Medulla oblongata (tissue), 1 donor: ENCODE results near the gene IFI27.
"Not testable (repeated sequence)": the region's sequence is repeated elsewhere in the genome, so short reads cannot be mapped to it uniquely, and the experiment has no call there.

Source experiments
- DNase-seq: peaks from one replicate; pipeline ENCODE4 v3.0.0-alpha.2; 2015; ENCODE audit errors: extremely low spot score

The IFI27 gene

GRCh38 chr14:94152676-94153075 is 42.1 kb downstream of the IFI27 start:
- DNase-seq = no peak

GRCh38 chr14:94153750-94154342 is 43.3 kb downstream of the IFI27 start:
- DNase-seq = no peak

GRCh38 chr14:94156143-94156542 is 45.6 kb downstream of the IFI27 start:
- not testable (repeated sequence) for DNase-seq

- DNase-seq = no peak
These were observed 46.7 kb downstream of the IFI27 start for GRCh38 chr14:94157197-94157596.

- DNase-seq = no peak
These were observed 47.8 kb downstream of the IFI27 start for GRCh38 chr14:94158239-94158883.

- DNase-seq = no peak
These were observed 50.5 kb downstream of the IFI27 start for GRCh38 chr14:94161058-94161457.

DNA sequence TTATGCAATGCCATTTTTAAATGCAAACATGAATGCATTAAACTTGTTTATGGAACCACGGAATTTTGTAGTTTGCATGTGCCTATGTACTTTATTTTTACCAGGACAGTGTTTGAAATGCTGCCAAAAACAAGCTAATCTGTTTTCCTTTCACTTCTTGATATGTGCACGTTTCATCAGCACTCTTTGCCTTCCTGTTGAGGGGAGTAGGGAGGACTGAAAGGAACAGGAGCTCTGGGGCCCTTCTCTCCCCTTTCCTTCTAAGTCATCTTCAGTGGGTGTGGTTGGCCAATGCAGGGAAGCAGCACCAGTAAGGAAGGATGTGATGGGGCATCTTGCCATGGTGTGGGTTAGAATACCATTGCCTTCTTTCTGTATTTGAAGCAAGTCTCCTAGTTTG is 51.4 kb downstream of the IFI27 start:
- no peak for DNase-seq

DNA sequence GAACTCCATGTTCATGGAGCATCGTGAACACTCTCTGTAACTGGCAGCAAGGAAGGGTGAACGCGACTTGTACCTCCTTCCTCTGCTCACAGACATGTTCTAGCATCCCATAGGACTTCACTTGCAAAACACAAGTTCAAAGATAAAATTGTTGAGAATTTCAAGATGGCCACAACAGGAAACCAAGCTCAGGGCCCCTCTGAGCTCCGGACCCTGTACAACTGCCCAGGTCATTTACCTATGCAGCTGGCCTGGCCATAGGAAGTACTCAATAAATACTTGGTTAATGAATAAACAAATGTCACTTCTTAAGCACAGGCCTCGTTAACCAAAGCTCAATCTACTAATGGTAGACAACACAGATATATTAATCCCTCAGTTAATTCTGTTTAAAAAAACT is 51.9 kb downstream of the IFI27 start:
- DNase-seq = no peak

GRCh38 chr14:94163796-94164195 is 53.3 kb downstream of the IFI27 start:
- no peak for DNase-seq

DNA sequence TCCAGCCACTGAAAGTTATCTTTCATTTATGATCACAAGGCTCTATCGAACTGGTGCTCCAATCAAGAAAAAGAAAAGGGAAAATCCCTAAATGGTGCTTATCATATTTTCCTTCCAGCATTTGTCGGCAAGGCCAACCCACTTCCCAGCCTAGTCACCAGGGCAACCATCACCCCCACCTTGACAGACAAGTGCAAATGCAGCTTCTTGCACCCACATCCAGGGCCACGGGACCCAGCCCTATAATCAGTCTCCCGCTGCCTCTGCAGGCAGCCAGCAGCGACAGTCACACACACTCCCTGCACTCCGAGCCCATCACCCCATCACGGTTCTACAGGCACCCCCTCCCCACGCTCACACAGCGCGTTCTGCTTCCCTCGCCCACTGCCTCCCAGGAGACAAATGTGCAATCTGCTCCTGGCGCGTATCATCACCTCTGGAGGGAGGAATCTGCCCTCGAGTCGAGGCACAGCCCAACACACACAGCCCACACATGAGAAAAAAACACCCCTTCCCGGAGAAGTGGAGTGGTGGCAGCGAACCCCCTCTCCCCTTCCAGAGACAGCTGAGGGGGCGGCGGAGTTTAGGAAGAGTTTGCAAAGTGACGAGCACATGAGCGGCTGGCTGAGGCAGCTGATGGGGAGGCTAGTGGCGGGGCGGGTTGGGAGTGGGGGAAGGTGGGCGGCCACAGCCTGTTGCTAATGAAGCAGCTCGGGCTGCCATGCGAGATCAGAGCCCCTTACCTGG is 54.3 kb downstream of the IFI27 start:
- no peak for DNase-seq

- no peak for DNase-seq
These were observed 55.2 kb downstream of the IFI27 start for GRCh38 chr14:94165744-94166143.
